SK-N-SH (cell line): ENCODE measurements around the gene CPED1.

Experiments used
- CHD2 ChIP-seq: fragments of 150-350 bp; IDR thresholded peaks from 2 replicates; pipeline ENCODE4 v1.6.1; 2018; ENCODE audit warnings: low read length; ENCODE audit not compliant: partially characterized antibody
- CTCF ChIP-seq: fragments of 200-600 bp; sonication (generic); IDR thresholded peaks from 2 replicates; pipeline ENCODE4 v1.6.1; 2017; ENCODE audit warnings: antibody characterized with exemption, mild to moderate bottlenecking, moderate library complexity
- FOXM1 ChIP-seq: IDR thresholded peaks from 2 replicates; pipeline ENCODE4 v1.4.0; 2012; ENCODE audit warnings: low read depth, mild to moderate bottlenecking
- GABPA ChIP-seq: IDR thresholded peaks from 2 replicates; pipeline ENCODE4 v1.4.0; 2012; ENCODE audit warnings: low read depth, mild to moderate bottlenecking
- MEF2A ChIP-seq: IDR thresholded peaks from 2 replicates; pipeline ENCODE4 v1.4.0; 2012; ENCODE audit warnings: low read depth, borderline replicate concordance
- RCOR1 ChIP-seq: fragments of 150-350 bp; IDR thresholded peaks from 2 replicates; pipeline ENCODE4 v1.6.1; 2017; ENCODE audit warnings: antibody characterized with exemption, low read length
- RXRA ChIP-seq: IDR thresholded peaks from 2 replicates; pipeline ENCODE4 v1.4.0; 2012; ENCODE audit warnings: low read depth, mild to moderate bottlenecking, borderline replicate concordance
- SIN3A ChIP-seq: IDR thresholded peaks from 2 replicates; pipeline ENCODE4 v1.6.1; 2012; ENCODE audit warnings: low read depth, mild to moderate bottlenecking, low read length, moderate library complexity, borderline replicate concordance
- USF1 ChIP-seq: IDR thresholded peaks from 2 replicates; pipeline ENCODE4 v1.4.0; 2012; ENCODE audit warnings: low read depth, borderline replicate concordance
- USF2 ChIP-seq: fragments of 150-350 bp; IDR thresholded peaks from 2 replicates; pipeline ENCODE4 v1.6.1; 2017; ENCODE audit warnings: antibody characterized with exemption, low read length, low read depth, borderline replicate concordance

DNA sequence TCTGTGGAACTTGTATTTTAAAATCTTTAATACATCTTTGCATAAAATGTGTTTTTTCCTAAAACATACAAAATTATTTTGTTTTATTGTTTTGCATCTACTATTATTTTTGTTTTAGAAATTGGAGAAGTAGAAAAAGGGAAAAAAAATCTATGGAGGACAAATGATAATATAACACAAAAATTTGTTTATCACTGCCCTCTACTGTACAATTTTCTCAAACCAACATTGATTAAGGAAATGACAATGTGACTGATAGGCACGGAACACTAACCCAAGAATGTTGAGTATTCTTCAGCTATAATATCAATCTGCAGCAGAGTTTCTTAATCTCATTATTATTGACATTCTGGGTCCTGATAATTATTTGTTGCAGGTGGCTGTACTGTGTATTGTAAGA is 47.4 kb upstream of the CPED1 start:
- TF ChIP-seq MEF2A, result no peak
- TF ChIP-seq RCOR1, result no peak
- no peak for TF ChIP-seq RXRA
- no peak for TF ChIP-seq USF1
- no peak for TF ChIP-seq USF2
- no peak for TF ChIP-seq CHD2
- peak; percentile 56 for TF ChIP-seq CTCF
- TF ChIP-seq FOXM1, result no peak
- TF ChIP-seq SIN3A, result no peak
- no peak for TF ChIP-seq GABPA
